D721Med (cell line): ENCODE measurements around the gene LEAP2.
A peak's percentile ranks its signal among the peaks of the same experiment; 100 is the strongest.

Experiments
- DNase-seq: peaks from one replicate; pipeline ENCODE4 v3.0.0; 2011; ENCODE audit warnings: low spot score; ENCODE audit not compliant: insufficient read length
- FAIRE-seq: peaks from 2 replicates; lab custom pipeline; 2011; peaks lifted over from hg19 to GRCh38; lab: Jason Lieb, UNC
- CTCF ChIP-seq: IDR thresholded peaks from 2 replicates; pipeline ENCODE4 v1.5.1; 2012; ENCODE audit warnings: mild to moderate bottlenecking, control low read depth; ENCODE audit not compliant: insufficient read depth; ENCODE audit errors: missing control alignments

The LEAP2 gene

GRCh38 chr5:132856011-132856410 is 17.5 kb upstream of the LEAP2 start:
- FAIRE-seq: no peak
- no peak for TF ChIP-seq CTCF
- DNase-seq: no peak

GRCh38 chr5:132859889-132860437 is 13.5 kb upstream of the LEAP2 start:
- FAIRE-seq (no peak), DNase-seq (no peak)
- TF ChIP-seq CTCF: no peak

- no peak for DNase-seq
- TF ChIP-seq CTCF: no peak
- FAIRE-seq: no peak
Observed at GRCh38 chr5:132860742-132861141, 12.7 kb upstream of the LEAP2 start.

- no peak for TF ChIP-seq CTCF
- FAIRE-seq: no peak
- no peak for DNase-seq
Observed at GRCh38 chr5:132865668-132866341, 7.7 kb upstream of the LEAP2 start.

- FAIRE-seq: peak; percentile 71
- peak; percentile 16 for TF ChIP-seq CTCF
- peak; percentile 85 for DNase-seq
Observed at GRCh38 chr5:132866342-132867045, 7.0 kb upstream of the LEAP2 start, which contains the start of the genes GDF9 and UQCRQ. Gene GDF9 (minus strand): TSS chr5:132866469. CDS start chr5:132864533, 1,936 bp downstream. Gene UQCRQ (plus strand): TSS chr5:132866642. CDS start chr5:132866882, 240 bp downstream.

GRCh38 chr5:132867046-132867451 is 6.4 kb upstream of the LEAP2 start:
- FAIRE-seq (no peak), DNase-seq (no peak)
- no peak for TF ChIP-seq CTCF
